Natural killer cell (primary cell): ENCODE data around the gene EMC8. TPM values are rescaled to one million over a fixed set of nuclear protein-coding genes. Genes with fewer than 3 reads are reported as not detected.

Source experiments
- ATAC-seq, 3 donors: fragments of 150-1000 bp in 2 of 3; fragments of 200-7000 bp in 1 of 3; cut with Tn5 transposase; 1 replicate in 1 of 3; 2 replicates in 2 of 3; pipeline ENCODE4 v1.10.0; 2021; ENCODE audit warnings: mild to moderate bottlenecking in 2 of 3, moderate library complexity in 2 of 3
- DNase-seq, 2 donors: peaks; one replicate each; pipeline versions ENCODE4 v3.0.0 to v3.0.0-alpha.2; 2013 to 2021; ENCODE audit warnings: mixed read lengths in 1 of 2
- H3K27ac ChIP-seq: one replicate; pipeline ENCODE4 v1.5.1; 2013; ENCODE audit warnings: mild to moderate bottlenecking, low read length
- H3K27me3 ChIP-seq: one replicate; pipeline ENCODE4 v1.6.1; 2013; ENCODE audit warnings: low read length; ENCODE audit not compliant: control insufficient read depth, insufficient read depth
- H3K36me3 ChIP-seq: one replicate; pipeline ENCODE4 v1.6.1; 2013; ENCODE audit warnings: low read length; ENCODE audit not compliant: control insufficient read depth, insufficient read depth
- H3K4me1 ChIP-seq: one replicate; pipeline ENCODE4 v1.6.1; 2013; ENCODE audit warnings: low read length; ENCODE audit not compliant: control insufficient read depth, insufficient read depth
- H3K4me3 ChIP-seq: one replicate; pipeline ENCODE4 v1.5.1; 2013; ENCODE audit warnings: low read length
- H3K9me3 ChIP-seq: one replicate; pipeline ENCODE4 v1.6.1; 2013; ENCODE audit warnings: low read length; ENCODE audit not compliant: control insufficient read depth, insufficient read depth
- H3K27ac Mint-ChIP-seq, 2 donors: one replicate each; pipeline ENCODE4 v1.8.0; 2022; ENCODE audit warnings: mild to moderate bottlenecking in 2 of 2, mixed read lengths in 2 of 2, moderate library complexity in 1 of 2
- H3K27me3 Mint-ChIP-seq, 2 donors: one replicate each; pipeline ENCODE4 v1.8.0; 2022; ENCODE audit warnings: low read depth in 2 of 2, mixed read lengths in 2 of 2
- H3K36me3 Mint-ChIP-seq: one replicate; pipeline ENCODE4 v1.8.0; 2022; ENCODE audit warnings: mixed read lengths
- H3K4me1 Mint-ChIP-seq, 2 donors: one replicate each; pipeline ENCODE4 v1.8.0; 2022; ENCODE audit warnings: mixed read lengths in 2 of 2
- H3K4me3 Mint-ChIP-seq: one replicate; pipeline ENCODE4 v1.8.0; 2022; ENCODE audit warnings: mild to moderate bottlenecking, moderate library complexity, mixed read lengths
- H3K9me3 Mint-ChIP-seq, 2 donors: one replicate each; pipeline ENCODE4 v1.8.0; 2022; ENCODE audit warnings: mixed read lengths in 2 of 2
- WGBS: methylation state at CpG from one replicate; pipeline ENCODE4 v1.1.7; 2013; ENCODE audit warnings: missing lambda C conversion rate; ENCODE audit not compliant: insufficient coverage; 5-methylcytosine and 5-hydroxymethylcytosine counted together
- intact Hi-C: fragments of 100-400 bp; cut with micrococcal nuclease; formaldehyde crosslinking; loops from one replicate; pipeline ENCODE4 v1.14.2; 2022
- total RNA-seq, 4 donors: library from RNA; stranded (reverse); fragments of 120-200 nt in 1 of 4; gene quantifications; one replicate each; pipeline versions ENCODE4 v1.2.3 to v1.2.4, GENCODE V29; 2013 to 2022
- TF ChIP-seq, protein P1 (sequence below): fragments of 200-600 bp; IDR thresholded peaks from one replicate; pipeline ENCODE4 v1.8.0; 2022; ENCODE audit warnings: antibody characterized with exemption

EMC8 gene
- total RNA-seq, 3 donors from 2014 or later (not counting 1 experiment from before 2014, with no cell fraction given): 21.2 to 26.4 (median 24.1) TPM

DNA sequence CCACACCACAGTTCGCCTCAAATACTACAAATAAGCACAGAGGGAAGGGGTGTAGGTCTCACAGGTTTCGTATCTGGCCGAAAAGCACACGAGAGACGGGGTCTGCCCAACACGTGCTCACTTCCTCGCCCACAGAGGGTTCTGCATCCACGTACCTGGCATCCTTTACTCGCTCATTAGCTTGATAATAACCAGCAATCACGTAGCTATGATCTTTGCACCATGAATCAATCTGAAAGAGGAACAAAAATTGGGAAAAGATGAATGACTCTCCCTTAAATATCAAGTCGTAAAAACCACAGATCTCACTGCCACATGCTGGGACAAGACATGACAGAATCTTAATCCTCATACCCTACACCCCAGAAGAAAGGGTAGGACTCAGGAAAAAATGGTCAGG is 10.5 kb downstream of the EMC8 start:
- peaks cover 28 to 40% of the 10 kb centered on the region in 2 donors for H3K4me1 Mint-ChIP-seq

DNA sequence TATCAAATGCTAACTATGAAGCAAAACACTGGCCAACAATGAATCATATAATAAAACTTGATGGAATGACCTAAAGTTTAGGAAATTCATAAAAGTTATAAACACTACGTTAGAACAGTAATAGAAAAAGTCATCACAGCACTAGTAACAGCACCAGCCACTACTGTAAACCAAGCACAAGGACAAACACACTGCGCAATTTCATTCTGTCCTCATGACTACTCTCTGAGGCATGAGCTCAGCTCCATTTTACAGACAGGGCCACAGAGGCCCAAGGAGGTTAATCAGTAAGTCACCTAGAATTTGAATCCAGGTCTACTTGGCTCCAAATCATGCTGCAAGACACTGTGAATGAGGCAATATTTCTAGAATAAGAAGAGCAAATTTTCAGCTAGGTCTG is 13.4 kb downstream of the EMC8 start:
- Mint-ChIP-seq H3K36me3 (no peaks in the 10 kb centered on the region), H3K4me1 (peaks cover 19 to 23% of the 10 kb centered on the region in 2 donors), H3K9me3 (no peaks in the 10 kb centered on the region), H3K27ac (peak overlapping the region in 1 of 2 donors; percentile 23), H3K4me3 (no peak overlapping the region), H3K27me3 (no peaks in the 10 kb centered on the region)
- Histone ChIP-seq H3K4me3 (no peak overlapping the region), H3K36me3 (peaks cover 36% of the 10 kb centered on the region), H3K27ac (no peak overlapping the region), H3K4me1 (no peaks in the 10 kb centered on the region), H3K9me3 (no peaks in the 10 kb centered on the region), H3K27me3 (no peaks in the 10 kb centered on the region)
- DNase-seq (no peak), ATAC-seq (no peak)
- 96% methylated on average over 2 of the region's 2 CpGs for WGBS
- TF ChIP-seq, protein P1, sequence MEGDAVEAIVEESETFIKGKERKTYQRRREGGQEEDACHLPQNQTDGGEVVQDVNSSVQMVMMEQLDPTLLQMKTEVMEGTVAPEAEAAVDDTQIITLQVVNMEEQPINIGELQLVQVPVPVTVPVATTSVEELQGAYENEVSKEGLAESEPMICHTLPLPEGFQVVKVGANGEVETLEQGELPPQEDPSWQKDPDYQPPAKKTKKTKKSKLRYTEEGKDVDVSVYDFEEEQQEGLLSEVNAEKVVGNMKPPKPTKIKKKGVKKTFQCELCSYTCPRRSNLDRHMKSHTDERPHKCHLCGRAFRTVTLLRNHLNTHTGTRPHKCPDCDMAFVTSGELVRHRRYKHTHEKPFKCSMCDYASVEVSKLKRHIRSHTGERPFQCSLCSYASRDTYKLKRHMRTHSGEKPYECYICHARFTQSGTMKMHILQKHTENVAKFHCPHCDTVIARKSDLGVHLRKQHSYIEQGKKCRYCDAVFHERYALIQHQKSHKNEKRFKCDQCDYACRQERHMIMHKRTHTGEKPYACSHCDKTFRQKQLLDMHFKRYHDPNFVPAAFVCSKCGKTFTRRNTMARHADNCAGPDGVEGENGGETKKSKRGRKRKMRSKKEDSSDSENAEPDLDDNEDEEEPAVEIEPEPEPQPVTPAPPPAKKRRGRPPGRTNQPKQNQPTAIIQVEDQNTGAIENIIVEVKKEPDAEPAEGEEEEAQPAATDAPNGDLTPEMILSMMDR: no peak
- intact Hi-C loops: no loop called here

More for the DNA sequence above, 10.5 kb downstream of the EMC8 start:
- no peaks in the 10 kb centered on the region for H3K9me3 ChIP-seq
- Mint-ChIP-seq H3K4me3 (no peak overlapping the region), H3K9me3 (no peaks in the 10 kb centered on the region), H3K27me3 (no peaks in the 10 kb centered on the region), H3K27ac (no peak overlapping the region), H3K36me3 (no peaks in the 10 kb centered on the region)
- peaks cover 44% of the 10 kb centered on the region for H3K36me3 ChIP-seq
- DNase-seq (no peak), ATAC-seq (no peak)
- 93% methylated on average over 10 of the region's 11 CpGs for WGBS
- H3K4me1 ChIP-seq: no peaks in the 10 kb centered on the region
- TF ChIP-seq, protein P1: no peak
- H3K4me3 ChIP-seq: no peak overlapping the region
- H3K27ac ChIP-seq: no peak overlapping the region
- intact Hi-C loops: no loop called here
- no peaks in the 10 kb centered on the region for H3K27me3 ChIP-seq

DNA sequence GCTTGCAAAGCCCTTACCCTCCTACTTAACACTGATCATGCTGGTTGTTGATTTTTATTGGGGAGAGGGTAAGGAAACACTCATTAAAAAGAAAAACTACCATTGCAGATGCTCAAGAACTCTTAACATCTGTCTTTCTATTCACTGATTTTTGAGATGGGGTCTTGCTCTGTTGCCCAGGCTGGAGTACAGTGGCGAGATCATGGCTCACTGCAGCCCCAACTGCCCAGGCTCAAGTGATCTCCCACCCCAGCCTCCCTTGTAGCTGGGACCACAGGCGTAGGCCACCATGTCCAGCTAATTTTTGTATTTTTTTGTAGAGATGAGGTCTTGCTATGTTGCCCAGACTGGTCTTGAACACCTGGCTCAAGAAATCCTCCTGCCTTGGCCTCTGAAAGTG is 14.5 kb downstream of the EMC8 start:
- Mint-ChIP-seq H3K27ac (no peak overlapping the region), H3K9me3 (no peaks in the 10 kb centered on the region), H3K4me1 (peaks cover 16 to 25% of the 10 kb centered on the region in 2 donors), H3K36me3 (peaks cover 3% of the 10 kb centered on the region), H3K4me3 (no peak overlapping the region), H3K27me3 (no peaks in the 10 kb centered on the region)
- no peaks in the 10 kb centered on the region for H3K9me3 ChIP-seq
- H3K27me3 ChIP-seq: no peaks in the 10 kb centered on the region
- H3K36me3 ChIP-seq: peaks cover 45% of the 10 kb centered on the region
- no peak overlapping the region for H3K27ac ChIP-seq
- no peak overlapping the region for H3K4me3 ChIP-seq
- 97% methylated on average over 2 of the region's 2 CpGs for whole genome bisulfite sequencing
- no peak for ATAC-seq
- intact Hi-C loops: no loop called here
- DNase-seq: no peak
- no peaks in the 10 kb centered on the region for H3K4me1 ChIP-seq
- TF ChIP-seq, protein P1: no peak

DNA sequence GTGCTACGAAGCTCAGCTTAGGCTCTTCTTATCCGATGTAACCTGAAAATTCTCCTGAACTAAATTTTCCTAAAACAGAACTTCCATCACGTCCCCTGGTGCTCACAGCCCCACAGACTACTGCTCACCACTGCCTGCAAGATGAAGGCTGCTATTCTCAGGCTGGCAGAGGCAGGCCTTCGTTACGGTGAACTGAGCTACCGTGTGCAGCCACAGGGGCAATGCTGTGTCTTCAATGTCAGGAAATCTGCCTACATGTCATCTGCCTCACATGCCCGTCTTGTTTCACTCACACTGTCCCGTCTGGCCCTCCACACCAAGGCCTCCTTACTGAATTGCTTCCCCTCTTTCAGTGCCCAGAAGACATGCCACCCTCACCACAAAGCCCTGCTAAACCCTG is 15.9 kb downstream of the EMC8 start:
- H3K36me3 ChIP-seq: peaks cover 45% of the 10 kb centered on the region
- Mint-ChIP-seq H3K4me3 (no peak overlapping the region), H3K36me3 (peaks cover 7% of the 10 kb centered on the region), H3K4me1 (peaks cover 29 to 39% of the 10 kb centered on the region in 2 donors), H3K9me3 (no peaks in the 10 kb centered on the region), H3K27me3 (no peaks in the 10 kb centered on the region), H3K27ac (no peak overlapping the region)
- DNase-seq: no peak
- no peak overlapping the region for H3K27ac ChIP-seq
- no peaks in the 10 kb centered on the region for H3K27me3 ChIP-seq
- peaks cover 5% of the 10 kb centered on the region for H3K4me1 ChIP-seq
- WGBS: 88% methylated on average over 8 of the region's 8 CpGs
- intact Hi-C loops: no loop called here
- no peak for ATAC-seq
- TF ChIP-seq, protein P1: no peak
- H3K4me3 ChIP-seq: no peak overlapping the region
- no peaks in the 10 kb centered on the region for H3K9me3 ChIP-seq
